Prostate gland (tissue), 2 donors: ENCODE data around the gene FHIT.

Experiments
- CTCF ChIP-seq, 4 experiments: fragments of 200-600 bp in 2 of 4; fragments of 450-650 bp in 2 of 4; sonication (generic) in 2 of 4; IDR thresholded peaks; 1 replicate in 3 of 4; 2 replicates in 1 of 4; pipeline ENCODE4 v1.5.1; 2016 to 2019; ENCODE audit warnings: antibody characterized with exemption in 4 of 4, mild to moderate bottlenecking in 2 of 4, moderate library complexity in 2 of 4
- POLR2A ChIP-seq: fragments of 450-650 bp; IDR thresholded peaks from one replicate; pipeline ENCODE4 v1.6.1; 2016; ENCODE audit warnings: antibody characterized with exemption, mild to moderate bottlenecking

- TF ChIP-seq CTCF (IDR thresholded peaks at IDR 0.05) (no peak), POLR2A (no peak)
Observed at GRCh38 chr3:59788133-59788532, 1463.1 kb downstream of the FHIT start.
